Activated effector memory CD4-positive, alpha-beta T cell treated with anti-CD3 and anti-CD28 coated beads, Interleukin-2, amount 50 U/mL, for 16 hours (primary cell): ENCODE measurements around the gene SYNDIG1L.
"Not testable (repeated sequence)": the region's sequence is repeated elsewhere in the genome, so short reads cannot be mapped to it uniquely, and the experiment has no call there.

ENCODE experiments used
- DNase-seq: peaks from one replicate; pipeline ENCODE4 v3.0.0-alpha.2; 2020

The SYNDIG1L gene

GRCh38 chr14:74401504-74402241 is 24.3 kb downstream of the SYNDIG1L start:
- peak; percentile 84 for DNase-seq

- no peak for DNase-seq
These were observed 25.0 kb downstream of the SYNDIG1L start for GRCh38 chr14:74400919-74401503.

GRCh38 chr14:74400031-74400685 is 25.9 kb downstream of the SYNDIG1L start:
- no peak for DNase-seq

- no peak for DNase-seq
These were observed 30.9 kb downstream of the SYNDIG1L start for GRCh38 chr14:74395094-74395493.

- DNase-seq: no peak
These were observed 31.5 kb downstream of the SYNDIG1L start for GRCh38 chr14:74394549-74394948.

- no peak for DNase-seq
These were observed 33.1 kb downstream of the SYNDIG1L start for GRCh38 chr14:74392616-74393570.

- no peak for DNase-seq
These were observed 34.5 kb downstream of the SYNDIG1L start for GRCh38 chr14:74391479-74391878.

GRCh38 chr14:74390505-74390904 is 35.5 kb downstream of the SYNDIG1L start:
- not testable (repeated sequence) for DNase-seq

- DNase-seq: no peak
These were observed 36.0 kb downstream of the SYNDIG1L start for GRCh38 chr14:74389980-74390379.

GRCh38 chr14:74382231-74382630 is 43.8 kb downstream of the SYNDIG1L start:
- no peak for DNase-seq

GRCh38 chr14:74381571-74381970 is 44.4 kb downstream of the SYNDIG1L start:
- not testable (repeated sequence) for DNase-seq

GRCh38 chr14:74380845-74381244 is 45.2 kb downstream of the SYNDIG1L start:
- no peak for DNase-seq

- no peak for DNase-seq
These were observed 45.8 kb downstream of the SYNDIG1L start for GRCh38 chr14:74380172-74380571.

- no peak for DNase-seq
These were observed 47.9 kb downstream of the SYNDIG1L start for GRCh38 chr14:74377976-74378690.

- DNase-seq: no peak
These were observed 57.6 kb downstream of the SYNDIG1L start for GRCh38 chr14:74368441-74368840.

GRCh38 chr14:74368026-74368425 is 58.0 kb downstream of the SYNDIG1L start:
- DNase-seq: no peak

- DNase-seq: no peak
These were observed 61.6 kb downstream of the SYNDIG1L start for GRCh38 chr14:74364271-74364880.

GRCh38 chr14:74362361-74362915 is 63.6 kb downstream of the SYNDIG1L start:
- DNase-seq: peak; percentile 86

- DNase-seq: no peak
These were observed 65.8 kb downstream of the SYNDIG1L start for GRCh38 chr14:74360163-74360562.

- no peak for DNase-seq
These were observed 67.7 kb downstream of the SYNDIG1L start for GRCh38 chr14:74358176-74358829.

- DNase-seq: no peak
These were observed 68.4 kb downstream of the SYNDIG1L start for GRCh38 chr14:74357585-74357984.
